GM18867 (cell line): ENCODE data around the gene DDX39A.
"Not testable (repeated sequence)": the region's sequence is repeated elsewhere in the genome, so short reads cannot be mapped to it uniquely, and the experiment has no call there.

Experiments
- ATAC-seq: cut with Tn5 transposase; IDR thresholded peaks from one replicate; pipeline ENCODE4 v1.9.1; 2021; ENCODE audit warnings: mild to moderate bottlenecking, moderate library complexity; ENCODE audit not compliant: unreplicated experiment

The DDX39A gene

GRCh38 chr19:14391156-14391821 is 27.9 kb downstream of the DDX39A start:
- ATAC-seq, result no peak

DNA sequence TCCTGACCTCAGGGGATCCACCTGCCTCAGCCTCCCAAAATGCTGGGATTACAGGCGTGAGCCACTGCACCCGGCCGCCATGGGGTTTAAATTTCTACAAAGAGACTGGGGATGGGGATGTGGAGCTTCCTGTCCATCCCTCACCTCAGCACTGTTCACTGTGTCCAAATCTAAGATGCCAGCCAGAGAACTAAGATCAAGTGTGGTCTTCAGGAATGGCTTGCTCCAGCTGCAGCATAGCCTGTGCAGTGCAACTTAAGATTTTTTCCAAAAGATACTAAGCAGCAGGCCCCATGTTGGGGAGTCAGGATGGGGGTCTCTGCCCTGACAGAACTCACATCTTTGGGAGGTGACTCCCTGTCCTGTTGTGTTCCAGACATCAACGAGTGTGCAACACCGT is 28.6 kb downstream of the DDX39A start:
- ATAC-seq, result no peak

DNA sequence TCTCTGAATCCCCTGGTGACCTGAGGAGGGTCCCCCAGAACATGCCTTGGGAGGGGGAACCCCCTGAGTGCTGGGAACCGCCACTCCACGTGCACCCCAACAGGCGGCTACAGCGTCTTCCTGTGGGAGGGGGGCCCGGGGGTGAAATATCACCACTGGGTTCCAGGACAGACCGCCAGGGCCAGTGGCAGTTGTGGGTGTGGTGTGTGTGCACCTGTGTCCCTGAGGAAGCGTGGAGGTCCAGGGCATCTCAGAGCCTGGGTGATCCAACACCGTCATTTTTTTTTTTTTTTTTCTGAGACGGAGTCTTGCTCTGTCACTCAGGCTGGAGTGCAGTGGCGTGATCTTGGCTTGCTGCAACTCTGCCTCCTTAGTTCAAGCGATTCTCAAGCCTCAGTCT is 33.6 kb downstream of the DDX39A start:
- no peak for ATAC-seq

DNA sequence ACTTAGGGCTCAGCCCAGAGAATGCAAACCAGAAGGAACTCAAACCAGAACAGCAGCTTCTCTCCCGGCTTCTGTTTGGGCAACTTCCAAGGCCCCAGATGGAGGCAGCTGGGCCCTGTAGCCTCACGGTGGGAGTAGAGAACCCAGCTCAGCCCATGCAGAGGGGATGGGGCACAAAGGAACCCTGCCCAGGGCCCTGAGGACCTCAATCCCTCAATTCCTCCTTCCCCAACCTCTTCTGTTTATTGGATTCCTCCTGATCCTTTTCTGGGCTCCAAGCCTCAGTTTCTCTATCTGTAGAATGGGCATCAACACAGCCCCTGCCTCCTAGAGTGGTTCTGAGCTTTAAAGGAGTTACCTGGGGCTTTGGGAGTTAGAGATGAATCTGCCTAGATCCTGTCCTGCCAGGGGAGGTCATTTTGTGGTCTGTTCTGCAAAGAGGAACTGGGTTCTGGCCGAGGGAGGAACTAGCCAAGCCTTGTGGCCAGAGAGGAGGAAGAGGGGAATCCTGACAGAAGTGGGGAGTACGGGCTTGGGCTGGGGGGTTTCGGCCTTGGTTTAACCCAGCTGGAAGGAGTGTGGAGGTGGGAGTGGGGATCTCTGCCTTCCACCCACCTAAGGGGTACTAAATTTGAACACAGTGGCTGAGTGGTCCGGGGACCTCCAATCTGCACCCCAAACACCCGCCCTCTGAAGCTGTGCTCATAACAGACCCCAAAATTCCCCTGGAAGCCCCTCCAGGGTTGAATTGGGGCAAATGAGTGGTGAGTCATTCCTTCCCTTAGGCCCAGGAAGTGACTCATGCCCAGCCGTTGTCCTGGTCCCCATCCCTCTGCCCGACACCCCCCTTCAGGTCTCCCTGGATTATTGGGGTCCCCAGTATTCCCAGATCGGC is 35.2 kb downstream of the DDX39A start:
- no peak for ATAC-seq

DNA sequence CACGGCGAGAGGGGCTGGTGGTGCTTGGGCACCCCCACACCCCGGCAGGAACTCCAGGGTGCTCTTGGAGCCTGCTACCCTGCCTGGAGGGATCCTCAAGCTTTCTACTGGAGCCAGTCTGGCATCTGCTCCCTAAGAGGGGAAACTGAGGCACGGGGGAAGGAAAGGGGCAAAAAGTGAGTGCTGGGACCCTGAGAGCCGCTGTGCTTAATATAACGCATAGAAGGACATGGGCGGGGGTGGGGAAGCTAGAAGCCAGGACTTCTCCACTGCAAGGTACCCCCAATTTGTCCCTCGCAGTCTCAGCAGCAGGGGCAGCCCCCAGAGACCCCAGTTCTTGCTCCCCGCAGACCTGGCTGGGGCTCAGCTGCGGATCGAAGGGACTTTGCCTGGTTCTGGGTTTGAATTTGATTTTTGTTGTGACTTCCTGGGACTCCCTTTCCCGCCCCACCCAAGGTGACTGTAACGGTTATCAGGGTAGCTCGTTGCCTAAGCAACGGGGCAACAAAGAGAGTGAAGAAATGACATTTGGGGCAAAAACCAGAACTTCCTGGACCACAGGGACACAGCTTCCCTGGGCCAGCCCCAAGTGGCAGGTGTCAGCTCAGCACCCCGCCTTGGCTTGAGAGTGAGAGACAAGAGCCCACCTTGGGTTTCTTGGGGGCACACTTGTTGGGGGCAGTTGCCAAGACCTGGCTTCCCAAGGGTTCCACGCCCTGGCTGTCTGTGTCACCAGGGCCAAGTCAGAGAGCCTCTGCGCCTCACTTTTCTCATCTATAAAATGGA is 37.3 kb downstream of the DDX39A start:
- no peak for ATAC-seq

- ATAC-seq, result no peak
Measured at GRCh38 chr19:14379294-14380065, 39.7 kb downstream of the DDX39A start.

DNA sequence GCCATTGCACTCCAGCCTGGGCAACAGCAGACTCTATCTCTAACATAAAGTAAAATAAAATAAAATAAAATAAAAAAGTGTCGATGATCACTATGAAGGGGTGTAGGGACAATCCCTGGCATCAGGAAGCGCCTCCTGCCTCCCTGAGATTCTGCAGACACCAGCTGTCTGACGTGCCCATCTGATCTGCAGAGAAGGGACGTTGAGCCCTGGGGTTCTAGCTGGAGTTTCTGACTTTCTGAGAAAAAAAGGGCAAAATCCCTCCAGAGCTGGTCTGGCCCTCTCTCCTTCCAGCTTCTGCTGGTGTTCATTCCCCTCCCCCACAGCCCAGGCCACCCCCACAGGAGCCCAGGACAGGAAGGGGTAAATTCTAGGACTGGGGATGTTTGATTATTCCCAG is 40.3 kb downstream of the DDX39A start:
- no peak for ATAC-seq

- no peak for ATAC-seq
Measured at GRCh38 chr19:14377883-14378328, 41.2 kb downstream of the DDX39A start.

DNA sequence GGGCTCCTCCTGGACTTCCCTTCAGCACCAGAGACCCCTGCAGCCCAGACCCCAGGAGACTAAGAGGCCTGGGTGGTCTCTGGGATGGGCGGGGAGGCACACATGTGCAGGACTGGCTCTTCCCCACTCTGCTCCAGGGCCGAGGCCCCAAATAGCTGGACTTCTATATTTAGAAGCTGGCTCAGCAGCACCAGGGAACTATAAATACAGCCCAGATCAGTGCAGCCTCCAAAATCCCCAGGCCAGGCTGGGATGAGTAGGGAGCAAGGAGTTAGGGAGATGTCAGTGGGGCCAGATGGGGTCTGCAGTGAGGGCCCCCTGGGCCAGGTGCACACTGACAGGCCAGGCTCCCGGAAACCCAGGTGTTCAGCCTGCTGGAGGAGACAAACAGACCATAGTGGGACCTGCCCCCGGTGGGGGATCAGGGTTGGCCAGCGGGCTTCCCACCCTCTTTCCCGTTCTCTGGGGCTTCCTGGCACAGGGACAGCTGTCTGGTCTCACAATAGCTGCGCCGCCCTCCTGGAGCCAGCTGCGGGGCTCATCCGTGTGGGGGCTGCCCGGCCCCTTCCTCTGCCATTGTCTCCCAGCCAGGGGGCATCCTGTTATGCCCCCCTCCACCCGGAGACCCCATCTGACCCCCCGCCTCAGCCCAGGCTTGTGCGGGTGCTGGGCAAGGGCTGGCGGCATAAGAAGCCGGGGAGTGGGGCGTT is 43.4 kb downstream of the DDX39A start:
- ATAC-seq, result no peak

- peak; percentile 43 for ATAC-seq
Measured at GRCh38 chr19:14375055-14375581, 44.0 kb downstream of the DDX39A start.

DNA sequence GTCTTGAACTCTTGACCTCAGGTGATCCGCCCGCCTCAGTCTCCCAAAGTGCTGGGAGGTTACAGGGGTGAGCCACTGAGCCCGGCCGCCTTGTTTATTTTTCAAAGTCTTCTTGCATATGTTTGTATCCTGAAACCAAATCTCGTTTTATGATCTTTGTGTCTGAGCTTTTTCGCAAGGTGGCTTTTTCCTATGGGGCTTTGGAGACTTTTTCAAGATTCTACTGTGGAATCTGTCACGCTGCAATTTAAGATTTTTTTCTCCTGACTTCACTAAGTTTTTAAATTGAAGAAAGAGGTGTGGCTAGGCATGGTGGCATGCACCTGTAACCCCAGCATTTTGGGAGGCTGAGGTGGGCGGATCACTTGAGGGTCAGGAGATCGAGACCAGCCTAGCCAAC is 44.8 kb downstream of the DDX39A start:
- not testable (repeated sequence) for ATAC-seq

DNA sequence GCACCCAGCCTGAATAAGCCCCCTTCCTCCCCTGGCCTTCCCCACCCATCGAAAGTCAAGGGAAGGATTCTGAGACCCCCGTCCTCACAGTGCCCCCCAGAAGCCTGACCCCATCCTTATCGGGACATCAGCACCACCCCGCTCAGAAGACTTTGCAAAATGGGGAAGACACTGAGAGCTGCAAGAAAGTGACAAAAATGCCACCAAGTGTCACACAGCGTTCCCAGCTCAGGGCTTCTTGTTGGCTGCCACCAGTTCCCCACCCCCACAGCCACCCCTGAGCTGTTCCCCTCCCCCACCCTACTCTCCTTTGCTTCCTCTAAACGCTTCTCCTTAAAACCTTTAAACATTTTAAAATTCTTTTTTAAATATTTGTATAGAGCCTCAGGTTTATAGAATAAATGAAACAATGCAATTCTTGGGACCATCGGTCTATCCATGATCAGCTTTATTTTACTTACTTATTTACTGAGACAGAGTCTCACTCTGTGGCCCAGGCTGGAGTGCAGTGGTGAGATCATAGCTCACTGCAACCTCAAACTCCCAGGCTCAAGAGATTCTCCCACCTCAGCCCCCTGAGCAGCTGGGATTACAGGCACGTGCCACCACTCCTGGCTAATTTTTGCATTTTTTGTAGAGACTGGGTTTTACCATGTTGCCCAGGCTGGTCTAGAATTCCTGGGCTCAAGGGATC is 46.6 kb downstream of the DDX39A start:
- not testable (repeated sequence) for ATAC-seq

- ATAC-seq, result no peak
Measured at GRCh38 chr19:14371301-14371821, 47.8 kb downstream of the DDX39A start.

DNA sequence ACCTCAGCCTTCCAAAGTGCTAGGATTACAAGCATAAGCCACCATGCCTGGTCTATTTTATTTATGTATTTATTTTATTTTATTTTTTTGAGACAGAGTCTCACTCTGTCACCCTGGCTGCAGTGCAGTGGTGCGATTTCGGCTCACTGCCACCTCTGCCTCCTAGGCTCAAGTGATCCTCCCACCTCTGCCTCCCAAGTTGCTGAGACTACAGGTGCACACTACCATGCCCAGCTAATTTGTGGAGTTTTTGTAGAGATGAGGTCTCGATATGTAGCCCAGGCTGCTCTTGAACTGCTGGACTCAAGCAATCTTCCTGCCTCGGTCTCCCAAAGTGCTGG is 48.2 kb downstream of the DDX39A start:
- ATAC-seq, result no peak

DNA sequence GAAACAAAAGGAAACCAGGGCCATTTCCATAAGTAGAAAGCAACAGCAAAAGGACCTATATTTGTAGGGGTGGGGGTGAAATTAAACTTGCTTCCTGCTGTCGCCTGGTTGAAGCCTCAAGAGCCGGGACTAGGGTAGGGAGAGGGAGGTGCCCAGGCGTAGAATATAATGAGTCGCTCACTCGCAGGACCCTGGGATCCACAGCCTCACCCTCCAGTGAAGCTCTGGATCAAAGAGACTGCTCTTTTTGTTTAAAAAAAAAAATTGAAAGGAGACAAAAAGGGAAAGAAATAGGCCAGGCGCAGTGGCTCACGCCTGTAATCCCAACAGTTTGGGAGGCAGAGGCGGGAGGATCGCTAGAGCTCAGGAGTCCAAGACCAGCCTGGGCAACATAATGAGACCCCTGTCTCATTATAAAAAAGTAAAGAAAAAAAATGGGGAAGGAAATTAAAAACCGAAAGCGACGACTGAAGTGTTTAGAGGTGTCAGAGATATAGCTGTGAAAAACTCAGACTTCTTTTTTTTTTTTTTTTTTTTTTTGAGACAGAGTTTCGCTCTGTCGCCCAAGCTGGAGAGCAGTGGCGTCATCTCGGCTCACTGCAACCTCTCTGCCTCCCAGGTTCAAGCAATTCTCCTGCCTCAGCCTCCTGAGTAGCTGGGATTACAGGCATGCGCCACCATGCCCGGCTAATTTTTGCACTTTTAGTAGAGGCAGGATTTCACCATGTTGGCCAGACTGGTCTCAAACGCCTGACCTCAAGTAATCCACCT is 48.8 kb downstream of the DDX39A start:
- no peak for ATAC-seq

DNA sequence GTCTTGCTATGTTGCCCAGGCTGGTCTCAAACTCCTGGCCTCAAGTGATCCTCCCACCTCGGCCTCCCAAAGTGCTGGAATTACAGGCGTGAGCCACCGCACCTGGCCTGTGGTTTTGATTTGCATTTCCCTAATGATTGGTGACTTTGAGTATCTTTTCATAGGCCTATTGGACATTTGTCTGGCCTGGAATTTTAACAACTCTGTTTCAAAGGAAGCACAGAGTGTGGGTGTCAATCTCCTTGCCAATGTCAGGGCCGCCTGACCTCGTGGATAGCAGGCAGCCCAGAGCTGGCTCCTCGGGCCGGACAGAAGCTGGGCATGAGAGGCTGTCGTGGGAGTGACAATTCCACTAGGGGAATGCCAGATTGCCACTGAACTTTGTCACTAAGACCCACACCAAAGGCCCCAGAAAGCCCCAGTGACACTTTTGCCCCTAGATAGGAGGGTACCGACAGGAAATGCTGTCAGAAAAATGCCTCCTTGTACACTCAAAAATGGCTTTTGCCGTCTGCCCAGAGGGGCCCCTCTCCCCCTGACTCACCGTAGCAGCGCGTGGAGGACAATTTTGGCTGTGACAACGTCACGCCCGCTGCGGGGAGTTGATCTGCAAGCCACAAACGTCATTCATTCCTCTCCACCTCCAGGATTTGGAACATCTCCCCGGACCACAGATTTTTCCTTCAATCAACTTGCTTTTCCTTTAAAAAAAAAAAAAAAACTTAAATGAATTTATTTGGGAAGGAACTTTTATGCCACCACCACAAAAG is 49.6 kb downstream of the DDX39A start:
- no peak for ATAC-seq

- no peak for ATAC-seq
Measured at GRCh38 chr19:14368011-14368513, 51.1 kb downstream of the DDX39A start.
